Activated T-cell treated with anti-CD3 and anti-CD28 coated beads for 1 hour (primary cell): ENCODE results near the gene FCRL4.

Experiments used
- DNase-seq: peaks from one replicate; pipeline ENCODE4 v3.0.0-alpha.2; 2020; ENCODE audit warnings: low read depth

FCRL4 gene

DNA sequence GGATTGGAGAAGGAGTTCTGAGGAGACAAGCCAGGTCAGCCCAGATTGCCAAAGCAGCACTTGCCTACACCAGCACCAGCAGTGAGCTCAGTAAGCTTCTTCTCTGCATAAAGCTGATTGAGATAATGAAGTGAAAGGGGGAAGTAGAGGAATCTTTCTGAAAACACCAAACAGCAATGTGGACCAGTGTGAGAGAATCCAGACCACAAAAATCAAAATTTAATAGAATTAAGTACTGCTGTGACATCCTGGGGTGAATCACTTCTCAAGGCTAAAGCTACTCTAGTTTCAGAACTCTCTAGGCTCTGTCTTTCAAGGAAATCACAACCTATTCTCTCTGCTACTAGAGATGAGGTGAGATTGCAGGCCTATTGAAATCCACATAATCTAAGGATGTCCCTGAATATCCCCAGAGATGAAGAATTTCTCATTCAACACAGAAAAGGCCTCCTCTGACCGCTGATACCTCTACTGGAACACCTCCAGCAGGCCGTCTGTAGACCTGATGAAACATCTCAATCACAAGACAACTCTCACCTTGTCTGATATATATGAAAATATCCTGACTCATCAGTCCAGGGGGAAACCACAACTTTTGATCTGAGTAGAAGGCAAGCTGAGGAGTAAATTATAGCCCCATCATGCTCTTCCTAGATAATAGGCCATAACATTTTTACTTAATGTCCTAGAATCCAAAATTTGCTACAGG lies at the start of gene FCRL4:
FCRL4 (minus strand) TSS at position 127 of the 709 bp plus-strand sequence. CDS start 141 bp downstream, outside the sequence.
- no peak for DNase-seq

DNA sequence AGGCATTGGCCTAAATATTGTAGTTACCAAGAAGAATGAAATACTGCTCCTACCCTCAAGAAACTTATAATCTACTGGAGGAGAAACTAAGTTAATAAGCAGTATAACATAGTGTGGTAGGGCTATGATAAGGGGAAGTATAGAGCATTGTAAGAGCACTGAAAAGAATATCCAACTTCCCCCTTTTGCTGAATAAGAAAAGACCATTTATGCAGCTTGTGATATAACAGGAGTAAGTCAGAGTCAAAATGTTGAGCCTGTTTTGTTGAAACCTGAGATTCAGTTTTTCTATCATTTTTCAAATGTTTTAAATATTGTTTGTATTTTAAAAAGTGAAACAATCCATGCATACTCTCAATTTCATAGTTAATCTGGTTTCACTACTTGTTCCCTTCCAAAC lies 48.3 kb upstream of the FCRL4 start:
- no peak for DNase-seq

DNA sequence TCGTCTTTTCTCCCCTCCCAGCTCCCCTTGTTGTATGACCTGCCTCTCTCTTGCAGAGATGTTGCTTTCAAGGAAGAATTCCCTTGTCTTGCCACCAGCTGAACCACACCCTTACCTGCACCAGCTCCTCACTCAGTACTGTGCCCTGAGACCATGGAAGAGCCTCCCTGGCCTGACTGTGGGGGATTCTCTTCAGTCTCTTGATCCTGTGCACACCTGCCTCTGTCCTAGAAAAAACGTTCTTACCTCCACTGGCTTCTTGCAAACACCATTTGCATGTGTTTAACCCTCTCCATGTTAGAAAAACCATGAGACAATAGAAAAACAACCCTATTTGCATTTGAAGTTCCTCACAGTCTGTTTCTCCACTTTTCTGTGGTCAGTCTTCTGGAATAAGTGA lies 43.3 kb upstream of the FCRL4 start:
- no peak for DNase-seq

DNA sequence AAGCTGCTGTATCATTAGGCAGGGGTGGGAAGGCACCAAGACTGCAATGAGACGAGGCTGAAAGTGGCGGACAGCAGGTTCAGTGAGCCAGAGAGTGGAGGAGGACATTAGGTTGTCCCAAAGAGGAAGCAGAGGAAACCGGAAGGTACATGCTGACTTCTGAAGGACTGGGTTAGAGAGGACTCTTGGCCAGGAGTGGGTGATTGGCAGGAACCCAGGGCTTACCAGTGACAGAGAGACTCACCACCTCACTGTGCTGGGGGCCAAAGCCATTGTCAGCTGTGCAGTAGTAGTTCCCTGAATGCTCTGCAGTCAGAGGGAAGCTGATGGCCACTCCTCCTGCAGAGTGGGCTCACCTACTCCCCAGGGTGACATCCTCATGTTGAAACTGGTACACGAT lies 41.9 kb upstream of the FCRL4 start:
- DNase-seq: no peak

DNA sequence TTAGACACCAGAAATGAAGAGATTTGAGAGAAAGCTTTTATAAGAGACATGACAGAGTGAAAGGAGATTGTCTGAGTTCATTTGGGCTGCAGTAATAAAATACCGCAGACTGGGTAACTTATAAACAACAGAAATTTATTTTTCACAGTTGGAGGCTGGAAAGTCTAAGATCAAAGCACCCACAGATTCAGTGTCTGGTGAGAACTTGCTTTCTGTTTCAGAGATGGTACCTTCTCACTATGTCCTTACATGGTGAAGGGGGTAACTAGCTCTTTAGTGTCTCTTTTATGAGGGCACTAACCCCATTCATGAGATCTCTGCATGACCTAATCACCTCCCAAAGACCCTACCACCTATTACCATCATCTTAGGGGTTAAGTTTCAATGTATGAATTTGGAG lies 30.9 kb upstream of the FCRL4 start:
- no peak for DNase-seq

DNA sequence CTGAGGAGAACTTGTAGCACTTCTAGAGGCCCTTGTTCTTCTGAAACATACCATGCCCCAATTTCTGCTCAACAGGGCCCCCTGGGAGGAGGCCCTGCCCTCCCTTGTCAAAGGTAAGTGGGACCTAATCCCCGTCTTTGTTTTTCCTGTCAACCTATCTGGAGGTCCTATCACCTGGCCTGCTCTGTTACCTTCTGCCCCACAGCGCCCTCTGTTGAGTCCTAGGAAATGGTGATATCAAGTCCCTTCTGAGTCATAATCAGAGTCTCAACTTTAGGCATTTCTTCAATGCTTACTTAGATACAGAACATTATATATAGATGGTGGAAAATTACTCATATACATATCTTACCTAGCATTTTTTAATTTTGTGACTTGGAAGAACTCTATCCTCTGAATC lies 28.2 kb upstream of the FCRL4 start:
- no peak for DNase-seq

DNA sequence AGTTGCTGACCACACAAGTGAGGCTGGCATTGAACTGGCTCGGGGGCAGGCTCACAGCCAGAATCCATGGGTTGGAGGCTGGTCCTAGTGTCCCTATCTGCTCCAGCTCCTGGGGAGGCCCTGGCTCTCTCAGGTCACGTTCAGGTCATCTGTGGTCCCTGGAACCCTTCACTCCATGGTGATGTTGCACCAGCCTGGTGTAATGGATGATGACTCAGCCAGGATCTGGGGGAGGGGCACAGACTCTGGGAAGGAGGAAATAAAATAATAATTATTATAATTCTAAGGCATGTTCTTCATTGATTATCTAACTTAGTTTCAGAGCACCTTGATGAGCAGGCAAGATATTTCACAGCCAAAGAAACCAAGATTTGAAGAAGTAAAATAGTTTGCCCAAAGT lies 26.6 kb upstream of the FCRL4 start:
- no peak for DNase-seq

DNA sequence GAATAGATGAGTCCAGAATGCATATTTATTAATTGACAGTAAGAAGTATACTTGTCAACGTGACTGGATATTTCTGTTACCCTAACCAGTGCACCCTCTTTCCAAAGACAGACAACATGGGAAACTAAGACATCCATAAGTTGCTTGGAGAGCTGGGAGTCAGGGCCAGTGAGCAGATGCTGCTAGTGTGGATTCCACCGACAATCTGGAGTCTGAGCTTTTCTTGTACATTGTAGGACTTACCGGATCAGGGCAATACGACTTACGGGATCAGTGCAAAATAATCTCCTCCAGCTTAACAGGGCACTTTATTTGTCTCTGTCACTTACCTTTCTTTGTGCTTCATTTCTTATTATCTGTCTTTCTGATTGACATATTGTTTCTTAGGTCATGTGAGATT lies 24.6 kb upstream of the FCRL4 start:
- no peak for DNase-seq

DNA sequence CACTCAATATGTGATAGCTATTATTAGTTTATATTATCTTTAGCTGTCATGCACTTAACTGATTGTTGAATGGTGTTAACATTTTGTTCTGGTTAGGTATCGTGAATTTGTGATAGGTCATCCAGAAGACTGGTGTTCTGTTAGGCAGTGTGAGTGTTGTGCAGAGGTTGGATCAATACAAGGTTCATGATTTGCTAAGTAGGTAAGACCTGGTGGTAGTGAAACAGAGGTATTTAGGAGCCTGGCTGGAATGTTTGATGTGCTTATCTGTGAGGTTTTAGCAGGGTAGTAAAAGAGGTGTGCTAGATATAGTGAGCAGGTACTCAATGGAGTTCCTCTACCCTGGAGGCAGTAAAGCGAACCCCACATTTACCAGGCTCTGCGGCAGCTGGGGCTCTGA lies 20.3 kb upstream of the FCRL4 start:
- no peak for DNase-seq

DNA sequence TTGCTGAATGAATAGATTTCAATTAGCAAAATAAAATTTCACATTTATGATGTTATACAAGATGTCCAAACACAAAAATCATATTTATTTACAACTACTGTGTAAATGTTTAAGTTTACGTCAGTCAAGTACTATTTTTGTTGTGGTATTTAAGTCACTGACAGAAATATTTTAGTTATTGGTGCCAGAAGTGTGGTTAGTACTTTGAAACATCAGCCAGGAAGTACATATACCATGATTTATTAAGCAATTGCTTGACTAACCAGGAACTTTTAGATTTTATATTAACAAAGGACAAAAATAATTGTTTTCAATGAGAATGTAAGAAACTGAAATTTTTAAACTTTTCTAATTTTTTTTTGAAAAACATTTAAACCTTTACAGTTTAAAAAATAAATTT lies 2.4 kb upstream of the FCRL4 start:
- DNase-seq: no peak

DNA sequence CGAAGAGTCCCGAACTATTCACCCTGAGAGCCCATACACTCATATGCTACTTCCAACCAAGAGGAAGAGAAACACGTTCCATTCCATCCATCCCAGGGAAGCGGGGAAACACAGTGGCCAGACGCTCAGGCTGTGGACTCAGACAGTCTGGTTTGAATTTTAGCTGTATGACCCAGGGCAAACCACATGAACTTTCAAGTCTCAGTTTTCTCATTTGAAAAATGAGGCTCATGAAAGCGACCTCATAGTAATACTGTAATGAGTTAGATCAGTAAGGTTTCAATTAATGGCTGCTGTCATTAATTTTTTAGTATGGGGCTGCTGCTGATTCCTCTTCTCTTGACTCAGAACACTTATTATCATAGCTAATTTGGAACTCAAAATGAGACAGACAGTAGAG lies 1.5 kb downstream of the FCRL4 start:
- no peak for DNase-seq

DNA sequence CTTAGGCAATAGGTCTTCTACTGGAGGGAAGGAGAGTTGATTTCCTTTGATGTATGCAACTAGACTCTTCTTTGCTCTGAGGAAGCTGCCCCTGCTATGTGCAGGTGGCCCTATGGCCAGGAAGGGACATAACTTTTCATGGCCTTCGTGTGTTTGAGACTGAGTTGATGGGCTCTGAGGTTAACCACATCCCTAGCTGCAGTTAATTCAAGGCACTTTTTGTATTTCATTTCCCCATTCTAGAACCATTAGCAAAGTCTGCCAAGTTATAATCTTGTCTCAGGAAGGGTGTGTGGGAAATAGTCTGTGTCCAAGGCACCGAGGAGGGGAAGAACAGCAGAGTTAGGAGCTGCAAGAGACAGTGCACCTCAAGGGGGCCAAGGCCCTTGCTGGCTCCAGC lies 2.5 kb downstream of the FCRL4 start:
- DNase-seq: no peak

DNA sequence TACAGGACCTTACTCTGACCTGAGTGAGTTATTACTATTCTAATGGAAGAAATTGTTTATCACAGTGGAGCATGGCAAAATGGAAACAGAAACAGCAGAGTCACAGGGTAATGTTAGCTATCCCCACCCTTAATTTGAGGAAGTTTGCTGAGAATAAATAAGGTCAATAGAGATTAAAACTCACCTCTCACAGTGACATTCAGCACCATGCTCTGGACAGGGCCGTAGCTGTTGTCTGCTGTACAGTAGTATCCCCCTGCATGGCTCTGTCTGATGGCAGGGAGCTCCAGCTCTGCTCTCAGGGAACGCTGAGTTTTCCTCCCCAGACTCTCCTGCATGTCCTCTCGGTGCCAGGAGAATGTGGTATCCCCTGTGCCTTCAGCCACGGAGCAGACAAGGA lies 11.9 kb downstream of the FCRL4 start:
- DNase-seq: no peak

DNA sequence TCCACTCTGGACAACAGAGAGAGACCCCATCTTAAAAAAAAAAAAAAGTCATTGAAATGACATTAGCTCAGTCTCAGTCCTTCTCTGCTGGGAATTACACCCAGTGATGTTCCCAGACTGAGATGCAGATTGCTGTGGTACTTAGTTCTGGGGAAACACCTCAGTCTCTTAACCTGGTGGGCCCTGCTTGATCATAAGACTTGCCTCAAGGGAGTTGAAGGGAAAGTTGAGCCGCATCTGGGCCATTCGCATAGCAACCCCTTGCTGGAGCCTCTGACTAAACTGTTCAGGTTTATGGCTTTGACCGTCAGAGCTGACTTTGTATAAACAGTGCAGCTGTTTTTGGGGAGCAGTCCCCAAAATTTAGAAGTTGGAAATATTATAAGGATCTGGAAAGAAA lies 13.4 kb downstream of the FCRL4 start:
- DNase-seq: no peak

DNA sequence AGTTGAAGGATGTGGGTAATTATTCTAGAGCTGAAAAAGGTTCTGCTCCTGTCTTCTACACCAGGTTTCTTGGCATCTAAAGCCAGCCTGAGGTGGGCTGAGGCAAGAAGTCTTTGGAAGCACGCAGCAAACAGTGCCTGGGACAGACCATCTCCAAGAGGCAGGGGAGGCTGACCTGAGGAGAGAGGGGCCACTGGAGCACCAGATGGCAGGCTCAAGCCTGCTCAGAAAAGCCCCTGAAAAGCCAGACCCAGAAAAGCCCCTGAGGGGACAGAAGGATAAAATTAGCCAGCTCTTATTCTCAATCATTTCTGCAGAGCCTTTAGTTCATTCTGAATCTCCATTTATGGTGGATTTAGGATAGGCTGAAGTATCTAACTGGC lies 17.1 kb downstream of the FCRL4 start:
- DNase-seq: no peak

DNA sequence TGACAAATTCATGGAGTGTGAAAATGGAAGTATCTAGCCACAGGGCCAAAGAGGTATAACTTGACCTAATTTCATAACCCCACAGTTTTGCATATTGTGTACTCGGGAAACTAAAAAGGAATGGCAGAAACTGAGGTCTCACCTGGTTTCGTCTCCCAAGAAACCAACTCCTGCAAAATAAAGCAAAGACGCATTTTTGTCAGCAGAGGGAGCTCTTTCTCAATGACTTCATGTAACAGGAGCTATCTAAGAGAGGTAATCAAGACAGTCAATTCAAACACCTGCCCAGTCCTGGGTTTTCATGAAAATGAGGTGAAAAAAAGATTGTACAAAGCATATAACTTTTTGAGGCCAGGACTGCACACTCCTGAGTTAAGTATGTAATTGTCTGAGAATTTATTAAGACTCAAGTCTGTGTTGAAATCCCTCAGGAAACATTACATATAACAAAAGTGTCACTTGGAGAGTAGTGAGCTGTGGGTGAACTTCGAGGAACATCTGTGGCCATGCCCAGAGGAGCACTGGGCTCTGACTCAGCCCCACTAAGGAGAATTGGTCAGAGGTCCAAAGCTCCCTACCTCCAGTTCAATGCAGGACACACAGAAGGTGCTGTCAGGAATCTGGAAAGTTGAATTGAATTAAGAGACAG lies 17.6 kb downstream of the FCRL4 start:
- DNase-seq: no peak

DNA sequence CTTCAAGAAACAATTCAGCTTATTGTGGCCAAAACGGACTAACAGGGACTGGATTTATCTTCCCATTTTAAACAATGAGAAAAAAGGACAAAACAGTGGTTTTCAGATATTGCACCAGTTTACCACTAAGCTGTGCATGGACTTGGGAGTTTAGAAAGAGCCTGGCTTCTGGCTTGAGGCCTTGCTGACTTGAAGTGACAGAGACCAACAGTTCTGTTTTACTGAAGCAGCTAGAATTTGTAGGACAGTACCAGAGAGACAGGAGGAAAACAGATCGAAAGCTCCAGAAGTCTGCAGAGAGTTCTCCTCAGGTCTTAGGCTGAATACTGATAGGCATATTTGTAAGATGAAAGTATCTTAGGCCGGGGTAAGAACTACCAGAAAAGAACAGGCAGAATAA lies 20.5 kb downstream of the FCRL4 start:
- no peak for DNase-seq

DNA sequence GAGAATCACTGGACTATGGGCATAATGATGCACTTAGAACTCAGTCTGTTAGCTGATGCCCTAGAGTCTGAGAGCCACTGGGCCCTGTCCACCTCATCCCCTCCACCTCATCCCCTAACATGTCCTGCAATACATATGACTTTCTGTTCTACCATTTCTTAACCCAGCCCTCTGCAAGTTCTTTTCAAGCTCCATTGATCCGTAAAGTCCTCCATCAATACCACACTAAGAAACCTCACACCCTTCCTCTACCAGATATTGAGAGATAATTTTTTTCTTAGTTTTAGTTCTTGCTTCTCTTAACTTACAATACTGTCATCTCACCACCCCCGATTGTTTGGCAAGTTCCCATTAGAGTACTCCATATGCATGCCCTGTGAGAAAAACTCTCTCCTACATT lies 22.1 kb downstream of the FCRL4 start:
- DNase-seq: no peak

DNA sequence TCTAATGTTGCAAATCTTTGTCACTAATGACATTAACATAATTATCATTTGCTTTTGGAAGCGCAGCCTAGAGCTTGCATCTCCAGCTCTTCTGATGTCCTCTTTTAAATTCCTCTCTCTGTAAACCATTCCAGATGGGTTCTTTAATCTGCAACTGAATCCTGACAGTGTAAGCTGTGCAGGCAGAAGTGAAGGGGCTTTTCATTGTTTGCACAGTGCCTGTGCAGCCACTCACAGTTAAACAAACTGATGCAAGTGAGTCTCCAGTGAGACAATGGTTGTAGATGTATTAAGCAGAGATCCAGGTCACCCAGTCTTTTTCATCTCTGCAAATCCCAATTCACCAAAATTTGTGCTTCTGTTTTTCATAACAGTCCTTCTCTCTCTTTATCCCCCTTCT lies 23.0 kb downstream of the FCRL4 start:
- no peak for DNase-seq

DNA sequence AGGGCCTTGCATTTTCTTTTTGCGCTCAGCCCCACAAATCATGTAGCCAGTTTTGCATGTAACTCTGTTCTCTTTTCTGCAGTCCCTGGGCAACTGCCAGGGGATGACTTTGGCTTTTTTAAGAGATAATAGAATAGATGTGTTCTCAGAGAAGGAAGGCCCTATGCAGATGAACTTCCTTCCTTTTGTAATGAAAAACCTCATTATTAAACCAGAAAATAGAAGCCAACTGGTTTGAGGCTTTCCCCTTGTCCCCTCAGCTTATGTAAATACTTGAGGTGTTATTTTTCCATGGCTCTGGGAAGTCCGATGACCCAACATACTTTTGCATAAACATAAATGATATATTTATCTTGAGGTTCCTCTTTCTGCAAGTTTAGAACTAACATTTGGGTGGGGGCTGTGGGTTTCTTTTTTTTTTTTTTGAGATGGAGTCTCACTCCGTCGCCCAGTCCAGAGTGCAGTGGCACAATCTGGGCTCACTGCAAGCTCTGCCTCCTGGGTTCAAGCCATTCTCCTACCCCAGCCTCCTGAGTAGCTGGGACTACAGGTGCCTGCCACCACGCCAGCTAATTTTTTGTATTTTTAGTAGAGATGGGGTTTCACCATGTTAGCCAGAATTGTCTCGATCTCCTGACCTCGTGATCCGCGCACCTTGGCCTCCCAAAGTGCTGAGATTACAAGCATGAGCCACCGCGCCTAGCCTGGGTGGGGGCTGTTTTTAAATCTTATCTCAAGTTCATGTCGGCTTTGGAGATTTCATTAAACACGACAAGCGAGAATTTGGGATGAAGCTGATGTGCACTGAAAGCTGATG lies 31.2 kb downstream of the FCRL4 start:
- no peak for DNase-seq

DNA sequence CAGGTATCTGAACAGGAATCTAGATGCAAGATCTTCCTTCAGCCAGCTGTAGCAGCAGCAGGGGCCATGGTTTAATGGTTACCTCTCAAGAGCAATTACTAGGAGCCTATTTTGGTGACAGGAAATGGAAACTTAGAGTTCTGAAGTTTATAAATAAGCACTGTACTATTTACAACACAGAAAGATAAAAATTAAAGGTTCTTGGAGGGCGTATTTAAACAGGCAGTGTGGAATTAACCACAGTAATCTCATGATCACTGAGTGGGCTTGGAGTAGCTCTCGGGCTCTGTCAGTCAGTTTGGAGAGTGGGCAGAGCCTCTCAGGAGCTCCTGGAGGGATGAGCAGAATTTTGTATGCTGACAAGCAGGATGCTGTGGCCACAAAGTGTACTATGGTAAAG lies 35.4 kb downstream of the FCRL4 start:
- DNase-seq: no peak

DNA sequence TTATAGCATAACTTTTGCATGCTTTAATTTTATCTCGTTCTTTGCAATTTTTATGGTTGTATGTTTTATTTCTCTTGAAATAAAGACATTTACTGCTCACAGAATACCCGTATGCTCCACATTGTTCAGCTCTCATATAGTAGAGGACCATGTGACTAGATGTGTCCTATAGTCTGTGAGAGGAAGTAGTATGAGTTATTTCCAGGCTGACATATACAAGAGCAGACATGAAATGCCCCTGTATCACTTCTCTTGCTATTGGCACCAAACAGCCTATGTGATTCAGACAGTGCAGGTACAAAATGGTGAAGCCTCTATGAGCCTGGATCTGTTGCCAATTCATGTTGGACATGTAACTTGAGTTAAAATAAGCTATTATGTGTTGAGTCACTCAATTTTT lies 39.8 kb downstream of the FCRL4 start:
- DNase-seq: no peak
